IPS DF 4.7 (cell line): ENCODE data around the gene TSPEAR.
"Not testable (repeated sequence)": the region's sequence is repeated elsewhere in the genome, so short reads cannot be mapped to it uniquely, and the experiment has no call there.

Experiments
- DNase-seq: peaks from one replicate; pipeline ENCODE4 v3.0.0-alpha.2; 2013; ENCODE audit warnings: low spot score; ENCODE audit errors: extremely low read depth

Gene TSPEAR

DNA sequence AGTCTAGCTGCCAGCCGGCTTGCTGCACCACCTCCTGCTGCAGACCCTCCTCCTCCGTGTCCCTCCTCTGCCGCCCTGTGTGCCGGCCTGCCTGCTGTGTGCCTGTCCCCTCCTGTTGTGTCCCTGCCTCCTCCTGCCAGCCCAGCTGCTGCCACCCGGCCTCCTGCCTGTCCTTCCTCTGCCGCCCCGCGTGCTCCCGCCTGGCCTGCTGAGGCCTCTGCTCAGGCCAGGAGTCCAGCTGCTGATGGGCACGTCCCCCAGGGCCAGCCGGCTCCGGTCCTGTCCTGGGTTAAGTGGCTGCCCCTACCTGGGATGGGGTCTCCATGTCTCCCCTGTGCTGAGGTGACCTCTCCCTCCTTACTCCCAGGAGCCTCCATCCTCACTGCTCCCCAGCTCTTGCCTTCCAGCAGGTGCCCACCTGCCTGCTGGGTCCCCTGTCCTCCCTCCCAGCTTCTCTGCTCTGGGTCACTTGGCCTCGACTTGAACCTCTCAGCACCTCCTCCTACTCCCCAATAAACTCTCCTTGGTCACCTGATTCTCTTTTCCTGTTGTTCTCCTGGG is 98.6 kb downstream of the TSPEAR start:
- DNase-seq: no peak

GRCh38 chr21:44612029-44612486 is 99.3 kb downstream of the TSPEAR start, which contains the start of gene KRTAP10-8:
Gene KRTAP10-8, plus strand, starts transcription at chr21:44612079. Its CDS starts 22 bp downstream, at chr21:44612101.
- DNase-seq: no peak

DNA sequence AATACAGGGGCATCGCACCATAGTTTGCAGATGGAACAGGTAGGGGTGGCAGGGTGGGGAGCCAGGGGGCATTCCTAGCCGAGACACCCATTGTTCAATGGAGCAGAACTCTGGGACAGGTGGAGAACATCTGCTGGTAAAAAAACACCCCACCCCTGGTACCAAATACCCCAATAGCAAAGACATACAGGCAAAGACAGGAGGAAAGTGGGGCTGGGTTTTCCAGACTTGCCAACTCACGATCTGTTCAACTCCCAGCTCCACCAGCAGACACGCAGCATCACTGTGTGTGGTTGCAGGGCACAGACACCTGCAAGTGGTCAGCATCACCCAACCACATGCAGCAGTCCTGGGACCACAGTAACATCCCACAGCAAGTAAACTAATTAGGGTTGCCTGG is 99.8 kb downstream of the TSPEAR start:
- no peak for DNase-seq

- not testable (repeated sequence) for DNase-seq
Observed at GRCh38 chr21:44610157-44610843, 101.1 kb downstream of the TSPEAR start.

GRCh38 chr21:44609193-44609592 is 102.2 kb downstream of the TSPEAR start:
- DNase-seq: no peak

GRCh38 chr21:44606495-44606894 is 104.9 kb downstream of the TSPEAR start:
- DNase-seq: no peak

GRCh38 chr21:44603911-44604310 is 107.5 kb downstream of the TSPEAR start:
- no peak for DNase-seq

DNA sequence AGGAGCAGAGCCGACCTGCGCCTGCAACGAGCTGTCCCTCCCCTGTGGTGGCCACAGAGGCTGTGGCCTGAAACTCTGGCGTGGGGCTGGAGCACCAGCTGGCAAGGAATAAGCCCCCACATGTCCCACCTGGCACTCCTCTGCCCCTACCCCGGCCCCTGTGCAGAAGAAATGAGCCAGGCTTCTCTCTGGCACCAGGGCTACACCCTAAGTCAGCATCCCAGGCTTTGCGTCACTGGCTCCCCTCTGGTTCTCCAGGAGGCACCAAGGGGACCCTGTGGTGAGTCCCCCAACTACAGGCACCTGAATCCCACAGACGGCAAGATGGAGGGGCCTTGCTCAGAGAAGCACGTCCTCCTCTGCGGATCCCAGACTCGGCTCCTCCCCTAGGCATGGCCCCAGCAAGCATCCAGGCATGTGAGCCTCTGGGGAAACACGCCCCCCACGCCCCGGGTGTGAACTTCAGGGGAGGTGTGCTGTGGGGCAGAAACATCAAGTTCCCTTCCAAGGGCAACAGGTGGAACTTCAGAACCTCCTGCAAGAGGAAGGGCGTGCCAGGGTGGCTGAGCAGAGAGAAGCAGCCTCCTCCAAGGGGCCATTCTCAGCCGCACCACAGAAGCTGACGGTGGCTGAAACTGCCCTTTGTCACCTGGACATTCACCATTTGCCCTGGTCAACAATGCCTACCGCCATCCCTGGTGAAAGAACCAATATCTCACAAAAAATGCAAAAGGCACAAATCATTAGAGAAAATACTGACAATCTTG is 108.1 kb downstream of the TSPEAR start:
- DNase-seq: no peak

- no peak for DNase-seq
Observed at GRCh38 chr21:44602463-44602850, 108.9 kb downstream of the TSPEAR start.

DNA sequence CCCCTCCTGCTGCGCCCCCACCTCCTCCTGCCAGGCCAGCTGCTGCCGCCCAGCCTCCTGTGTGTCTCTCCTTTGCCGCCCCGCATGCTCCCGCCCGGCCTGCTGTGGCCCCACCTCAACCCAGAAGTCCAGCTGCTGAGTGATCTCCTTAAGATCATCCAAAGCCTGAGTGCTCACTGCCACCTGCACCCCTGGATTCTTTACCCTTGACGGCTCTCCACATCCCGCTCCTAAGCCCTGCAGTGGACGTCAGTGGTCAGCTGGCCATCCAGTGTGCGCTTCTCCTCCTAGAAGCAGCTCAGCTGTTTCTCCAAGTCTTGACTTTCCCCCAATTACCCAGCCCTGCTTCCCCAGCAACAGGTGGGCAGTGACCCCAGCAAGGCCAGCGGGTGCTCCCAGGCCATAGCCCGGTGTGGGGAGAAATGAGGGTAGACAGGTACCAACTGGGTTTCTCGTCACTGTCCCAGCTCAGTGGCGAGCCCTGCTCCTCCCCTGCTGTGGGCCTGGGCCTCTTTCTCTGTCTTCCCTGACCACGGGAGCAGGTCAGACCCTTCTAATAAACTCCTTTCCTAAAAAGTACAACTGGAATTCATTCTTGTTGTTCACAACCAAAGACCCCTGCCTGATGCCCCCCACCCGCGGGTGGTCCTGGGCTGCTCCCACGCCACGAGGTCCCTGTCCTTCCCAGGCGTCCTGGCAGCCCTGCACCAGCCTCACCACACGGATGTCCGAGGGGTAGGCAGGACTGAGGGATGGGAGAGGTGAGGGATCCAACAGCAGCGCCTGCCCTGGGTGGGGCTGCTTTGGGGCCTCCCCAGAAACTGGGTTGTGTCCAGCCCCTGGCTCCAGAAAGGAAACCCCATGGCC is 109.5 kb downstream of the TSPEAR start:
- no peak for DNase-seq

DNA sequence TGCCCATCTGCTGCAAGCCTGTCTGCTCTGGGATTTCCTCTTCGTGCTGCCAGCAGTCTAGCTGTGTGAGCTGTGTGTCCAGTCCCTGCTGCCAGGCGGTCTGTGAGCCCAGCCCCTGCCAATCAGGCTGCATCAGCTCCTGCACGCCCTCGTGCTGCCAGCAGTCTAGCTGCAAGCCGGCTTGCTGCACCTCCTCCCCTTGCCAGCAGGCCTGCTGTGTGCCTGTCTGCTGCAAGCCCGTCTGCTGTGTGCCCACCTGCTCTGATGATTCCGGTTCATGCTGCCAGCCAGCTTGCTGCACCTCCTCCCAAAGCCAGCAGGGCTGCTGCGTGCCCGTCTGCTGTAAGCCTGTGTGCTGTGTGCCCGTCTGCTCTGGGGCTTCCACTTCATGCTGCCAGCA is 110.3 kb downstream of the TSPEAR start:
- DNase-seq: not testable (repeated sequence)

- not testable (repeated sequence) for DNase-seq
Observed at GRCh38 chr21:44600118-44600978, 111.0 kb downstream of the TSPEAR start, which contains the start of gene KRTAP10-7. Gene KRTAP10-7, plus strand, starts transcription at chr21:44600597. Its CDS starts 25 bp downstream, at chr21:44600622.

DNA sequence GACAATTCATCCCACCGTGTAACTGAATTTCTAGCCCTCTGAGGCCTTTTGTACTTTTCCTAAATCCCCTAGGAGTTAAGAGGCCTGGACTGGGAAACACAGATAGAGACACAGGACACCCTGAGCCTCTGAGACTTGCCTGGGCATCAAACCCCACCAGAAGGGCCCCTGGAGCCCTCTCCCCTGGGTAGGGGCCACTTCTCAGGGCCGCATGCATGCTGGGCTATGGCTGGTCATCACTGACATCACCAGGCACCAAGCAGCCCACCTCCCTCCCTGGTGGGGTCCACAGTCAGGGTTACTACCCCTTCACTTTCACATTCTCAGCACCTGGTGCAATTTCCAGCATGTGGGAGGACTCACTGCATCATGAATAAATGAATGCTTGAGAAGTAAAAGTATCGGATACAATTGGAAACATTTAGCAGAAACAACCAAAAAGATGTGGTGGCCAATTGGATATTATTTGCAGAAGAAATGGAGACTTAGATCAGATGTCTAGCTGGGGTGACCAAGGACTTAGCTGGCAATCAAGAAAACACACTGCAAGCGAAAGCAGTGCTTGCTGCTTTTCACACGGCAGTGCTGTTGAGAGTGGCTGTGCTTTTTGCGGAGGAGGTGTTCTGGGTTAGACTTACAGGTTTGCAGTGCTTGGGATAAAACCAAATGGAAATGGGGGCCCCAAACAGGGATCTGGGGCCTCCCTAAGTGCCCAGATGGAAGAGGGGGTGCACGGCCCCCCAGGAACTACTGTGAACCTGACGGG is 111.9 kb downstream of the TSPEAR start:
- DNase-seq: no peak

- DNase-seq: no peak
Observed at GRCh38 chr21:44598061-44598460, 113.3 kb downstream of the TSPEAR start.

GRCh38 chr21:44596068-44596725 is 115.2 kb downstream of the TSPEAR start:
- DNase-seq: no peak

- DNase-seq: no peak
Observed at GRCh38 chr21:44595524-44595923, 115.8 kb downstream of the TSPEAR start.

DNA sequence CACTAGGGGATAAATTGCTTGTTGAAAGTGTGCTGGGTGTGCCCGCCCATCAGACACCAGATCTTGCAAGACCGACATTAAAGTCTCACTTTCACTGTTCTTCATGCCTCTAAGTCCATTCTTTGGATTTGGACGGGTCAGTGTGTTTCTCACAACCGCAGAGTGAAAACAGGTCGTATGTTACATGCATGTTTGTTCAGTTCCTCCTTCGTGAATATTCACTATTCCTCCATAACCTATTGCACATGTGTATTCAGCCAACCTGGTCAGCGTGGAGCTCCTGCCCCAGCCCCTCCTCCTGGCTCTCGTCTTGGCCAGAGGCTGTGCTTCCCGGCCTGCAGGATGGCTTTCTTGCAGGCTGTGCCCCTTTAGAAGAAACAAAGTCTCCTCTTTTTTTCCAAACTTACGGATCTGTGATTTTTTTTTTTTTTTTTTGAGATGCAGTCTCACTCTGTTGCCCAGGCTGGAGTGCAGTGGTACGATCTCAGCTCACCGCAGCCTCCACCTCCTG is 116.9 kb downstream of the TSPEAR start:
- DNase-seq: no peak

GRCh38 chr21:44593598-44594405 is 117.6 kb downstream of the TSPEAR start:
- no peak for DNase-seq
